ENCODE measurements around the gene ARPP21.

GRCh38 chr3:35640190-35641165 is 1.2 kb downstream of the ARPP21 start:
- TF ChIP-seq REST (IDR thresholded peaks at IDR 0.05; ENCODE audit: low read depth, low read length): no peak
- no peak for TF ChIP-seq EP300 (IDR thresholded peaks at IDR 0.05; ENCODE audit: borderline replicate concordance in 1 of 2, low read depth in 1 of 2, low read length in 1 of 2)
- no peak for TF ChIP-seq YY1 (IDR thresholded peaks at IDR 0.05; ENCODE audit: low read depth)
- TF ChIP-seq TEAD4 (IDR thresholded peaks at IDR 0.05; ENCODE audit: borderline replicate concordance, insufficient read depth): no peak
- no peak for TF ChIP-seq MAX (IDR thresholded peaks at IDR 0.05; ENCODE audit: low read depth)
- no peak for TF ChIP-seq JUND (IDR thresholded peaks at IDR 0.05)
- no peak for TF ChIP-seq CTCF (IDR thresholded peaks at IDR 0.05)
- TF ChIP-seq MXI1 (IDR thresholded peaks at IDR 0.05; ENCODE audit: low read depth, low read length): no peak
- TF ChIP-seq ELF1 (IDR thresholded peaks at IDR 0.05): no peak
- TF ChIP-seq RCOR1 (IDR thresholded peaks at IDR 0.05; ENCODE audit: low read length): no peak
- no peak for TF ChIP-seq ZBTB33 (IDR thresholded peaks at IDR 0.05; ENCODE audit: borderline replicate concordance, low read depth)
- no peak for TF ChIP-seq NFIC (IDR thresholded peaks at IDR 0.05; ENCODE audit: borderline replicate concordance)
- no peak for TF ChIP-seq NRF1 (IDR thresholded peaks at IDR 0.05; ENCODE audit: low read depth, low read length)
- TF ChIP-seq GABPA (IDR thresholded peaks at IDR 0.05; ENCODE audit: low read depth): no peak

Data from SK-N-SH (cell line).